Coronary artery (tissue), 2 donors: Measurements from ENCODE around the gene SPAG9.
A peak's percentile ranks its signal among the peaks of the same experiment; 100 is the strongest.

Source experiments
- DNase-seq: peaks from one replicate; pipeline ENCODE4 v3.0.0-alpha.2; 2017; ENCODE audit warnings: low spot score
- H3K27ac ChIP-seq, 2 donors: fragments of 200-600 bp; sonication (generic); one replicate each; pipeline ENCODE4 v1.5.1; 2016 to 2019
- H3K4me3 ChIP-seq: fragments of 200-600 bp; sonication (generic); 2 replicates; pipeline ENCODE4 v1.5.1; 2016; ENCODE audit warnings: mild to moderate bottlenecking, moderate library complexity
- TF ChIP-seq, protein P1 (sequence below): fragments of 200-600 bp; sonication (generic); IDR thresholded peaks from one replicate; pipeline ENCODE4 v1.5.1; 2019; ENCODE audit warnings: antibody characterized with exemption

SPAG9 gene

DNA sequence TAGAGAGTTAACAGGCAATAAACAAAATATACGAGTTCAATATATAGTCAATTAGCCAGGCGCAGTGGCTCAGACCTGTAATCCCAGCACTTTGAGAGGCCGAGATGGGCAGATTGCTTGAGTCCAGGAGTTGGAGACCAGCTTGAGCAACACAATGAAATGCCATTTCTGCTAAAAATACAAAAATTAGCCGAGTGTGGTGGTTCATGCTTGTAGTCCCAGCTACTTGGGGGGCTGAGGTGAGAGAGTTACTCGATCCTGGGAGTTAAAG, 184.7 kb downstream of the SPAG9 start:
- H3K27ac ChIP-seq: peak overlapping the region; percentile 90 to 94
- H3K4me3 ChIP-seq: no peak overlapping the region
- DNase-seq: no peak
- TF ChIP-seq, protein P1, sequence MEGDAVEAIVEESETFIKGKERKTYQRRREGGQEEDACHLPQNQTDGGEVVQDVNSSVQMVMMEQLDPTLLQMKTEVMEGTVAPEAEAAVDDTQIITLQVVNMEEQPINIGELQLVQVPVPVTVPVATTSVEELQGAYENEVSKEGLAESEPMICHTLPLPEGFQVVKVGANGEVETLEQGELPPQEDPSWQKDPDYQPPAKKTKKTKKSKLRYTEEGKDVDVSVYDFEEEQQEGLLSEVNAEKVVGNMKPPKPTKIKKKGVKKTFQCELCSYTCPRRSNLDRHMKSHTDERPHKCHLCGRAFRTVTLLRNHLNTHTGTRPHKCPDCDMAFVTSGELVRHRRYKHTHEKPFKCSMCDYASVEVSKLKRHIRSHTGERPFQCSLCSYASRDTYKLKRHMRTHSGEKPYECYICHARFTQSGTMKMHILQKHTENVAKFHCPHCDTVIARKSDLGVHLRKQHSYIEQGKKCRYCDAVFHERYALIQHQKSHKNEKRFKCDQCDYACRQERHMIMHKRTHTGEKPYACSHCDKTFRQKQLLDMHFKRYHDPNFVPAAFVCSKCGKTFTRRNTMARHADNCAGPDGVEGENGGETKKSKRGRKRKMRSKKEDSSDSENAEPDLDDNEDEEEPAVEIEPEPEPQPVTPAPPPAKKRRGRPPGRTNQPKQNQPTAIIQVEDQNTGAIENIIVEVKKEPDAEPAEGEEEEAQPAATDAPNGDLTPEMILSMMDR: no peak

DNA sequence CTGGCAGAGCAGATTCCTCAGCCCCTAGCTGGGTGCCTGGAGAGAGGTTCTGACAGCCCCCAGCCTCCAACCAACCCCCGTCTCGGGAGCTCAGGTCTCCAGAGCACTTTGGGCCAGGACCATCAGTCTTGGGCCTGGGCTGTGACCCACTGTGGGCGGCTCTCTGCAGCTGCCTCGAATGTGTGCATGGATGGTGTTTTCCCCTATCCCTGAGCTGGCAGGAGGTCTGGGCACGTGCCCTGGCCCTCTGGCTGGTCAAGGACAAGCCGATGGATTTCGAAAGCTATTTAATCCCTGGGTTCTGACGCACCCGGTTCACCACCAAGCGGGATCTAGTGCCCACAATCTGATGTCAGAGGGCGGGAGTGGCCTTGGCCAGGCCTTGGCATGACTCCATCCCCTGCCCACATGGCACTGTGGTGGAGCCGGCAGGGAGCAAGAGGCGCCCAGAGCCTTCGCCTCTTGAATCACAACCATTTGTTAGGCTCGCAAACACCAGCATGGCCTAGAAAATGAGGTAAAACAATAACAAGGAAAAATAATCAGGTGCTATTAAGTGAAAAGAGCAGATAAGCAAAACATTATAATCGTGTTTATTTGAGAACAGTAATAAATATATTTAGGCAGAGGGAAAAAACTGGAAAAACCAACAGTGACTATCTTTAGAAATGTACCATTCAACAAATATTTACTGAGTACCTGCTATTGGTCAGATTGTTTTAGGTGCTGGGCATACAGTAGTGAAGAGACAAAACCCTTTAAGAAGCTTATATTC, 185.3 kb downstream of the SPAG9 start:
- no peak overlapping the region for H3K4me3 ChIP-seq
- TF ChIP-seq, protein P1: no peak
- peak overlapping the region; percentile 90 to 94 for H3K27ac ChIP-seq
- peak; percentile 93 for DNase-seq

DNA sequence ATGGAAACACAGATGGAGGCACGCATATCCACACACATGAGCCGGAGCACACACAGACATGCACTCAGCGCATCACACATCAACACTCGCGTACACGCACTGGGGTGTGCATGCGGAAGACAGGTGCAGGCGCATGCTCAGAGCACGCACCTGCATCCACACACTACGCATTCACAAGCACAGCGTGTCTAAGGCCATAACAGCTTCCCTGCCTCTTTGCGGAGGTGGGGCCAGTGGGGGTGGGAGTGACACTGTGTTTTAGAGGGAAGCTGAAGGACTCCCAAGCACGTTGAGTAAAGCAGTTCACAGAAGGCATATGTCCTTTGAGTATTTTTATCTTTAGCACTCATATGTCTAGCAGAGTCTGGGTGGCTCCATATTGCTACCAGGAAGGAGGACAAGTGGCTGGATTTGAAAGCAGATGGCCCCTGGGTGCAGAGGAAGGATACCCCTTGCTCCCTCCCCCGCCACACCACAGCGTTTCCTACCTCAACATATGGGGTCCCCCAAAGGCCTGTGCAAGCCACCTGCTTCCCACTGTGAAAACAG, 185.9 kb downstream of the SPAG9 start:
- Histone ChIP-seq H3K4me3 (no peak overlapping the region), H3K27ac (peak overlapping the region; percentile 90 to 94)
- TF ChIP-seq, protein P1: no peak
- no peak for DNase-seq

DNA sequence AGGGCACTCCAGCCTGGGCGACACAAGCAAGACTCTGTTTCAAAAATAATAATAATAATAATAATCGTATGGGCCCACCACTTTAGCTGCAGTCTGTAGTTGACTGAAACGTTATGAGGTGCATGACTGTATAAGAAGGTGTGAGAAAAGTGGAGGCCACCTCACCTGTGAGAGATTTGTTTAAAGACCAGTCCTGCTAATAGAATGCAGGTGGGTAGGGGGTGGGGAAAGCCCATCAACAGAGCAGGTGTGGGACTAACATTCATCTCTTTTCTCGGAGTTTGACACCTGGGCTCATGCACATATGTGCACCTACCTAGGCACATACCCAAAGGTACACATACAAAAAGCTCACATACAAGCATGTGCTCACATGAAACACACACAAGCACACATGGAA, 186.5 kb downstream of the SPAG9 start:
- DNase-seq: no peak

DNA sequence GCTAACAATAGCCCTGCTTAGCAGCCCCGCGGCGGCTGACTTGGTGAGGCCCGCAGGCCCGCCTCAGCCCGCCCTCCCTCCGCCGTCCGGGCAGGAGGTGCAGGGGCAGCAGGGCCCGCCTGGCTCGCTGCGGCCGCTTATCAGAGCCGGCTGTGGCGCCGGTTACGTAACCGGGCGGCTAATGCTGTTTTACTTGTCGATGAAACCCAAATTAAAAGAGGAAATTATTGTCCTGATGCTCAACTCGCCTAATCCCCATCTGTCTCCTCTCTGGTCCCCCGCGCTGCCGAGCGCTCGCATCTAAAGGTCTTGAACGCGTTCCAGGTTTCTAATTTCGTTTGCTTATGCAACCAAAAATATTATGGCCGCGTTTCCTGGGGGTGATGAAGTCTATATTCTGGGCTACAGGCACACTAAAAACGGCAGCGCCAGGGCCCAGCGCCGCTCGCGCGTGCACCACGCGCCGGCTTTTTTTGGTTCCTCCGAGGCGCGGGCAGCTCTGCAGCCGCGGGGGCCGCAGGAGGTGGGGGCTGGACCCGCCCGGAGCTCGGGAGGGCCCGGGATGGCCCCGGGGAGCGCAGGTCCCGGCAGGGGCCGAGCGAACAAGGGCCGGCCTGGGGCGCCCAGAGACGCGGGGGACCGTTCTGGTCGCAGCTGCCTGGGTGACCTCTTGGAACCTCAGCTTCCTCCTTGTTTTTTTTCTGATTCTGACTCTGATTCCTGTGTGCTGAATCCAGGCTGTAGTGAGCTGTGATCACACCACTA, 189.3 kb downstream of the SPAG9 start:
- DNase-seq: peak; percentile 96
- Histone ChIP-seq H3K4me3 (peak overlapping the region; percentile 67), H3K27ac (peak overlapping the region; percentile 90 to 94)
- TF ChIP-seq, protein P1: no peak

More for the DNA sequence above, 186.5 kb downstream of the SPAG9 start:
- Histone ChIP-seq H3K27ac (peak overlapping the region; percentile 90 to 94), H3K4me3 (no peak overlapping the region)
- TF ChIP-seq, protein P1: no peak

DNA sequence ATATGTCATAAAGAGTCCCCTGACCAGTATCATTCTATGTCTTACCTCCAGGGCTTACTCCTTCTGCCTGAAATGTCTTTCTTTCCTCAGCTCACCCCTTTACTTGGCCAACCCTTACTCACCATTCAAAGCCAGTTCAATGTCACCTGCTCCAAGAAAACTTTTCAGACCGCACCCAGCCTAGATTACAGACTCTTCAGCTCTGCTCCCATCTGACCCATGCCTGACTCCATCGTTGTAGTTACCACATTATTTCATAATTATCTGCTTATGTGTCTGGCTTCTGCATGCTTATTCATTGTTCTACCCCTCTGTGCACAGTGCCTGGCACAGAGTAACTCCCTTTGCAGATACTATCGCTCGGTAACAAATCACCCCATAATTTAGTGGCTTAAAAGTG, 192.0 kb downstream of the SPAG9 start:
- TF ChIP-seq, protein P1: no peak
- Histone ChIP-seq H3K27ac (peak overlapping the region in 1 of 2 donors; percentile 18), H3K4me3 (no peak overlapping the region)
- DNase-seq: no peak
